IMR-90 (cell line): ENCODE data around the gene NTSR1.

ENCODE experiments used
- CEBPB ChIP-seq: IDR thresholded peaks from 2 replicates; pipeline ENCODE4 v1.6.1; 2012; ENCODE audit warnings: low read depth, low read length, improper control_type of control experiment
- CTCF ChIP-seq: conservative IDR thresholded peaks from 2 replicates; pipeline ENCODE4 v1.5.1; 2012; ENCODE audit warnings: mild to moderate bottlenecking, low read depth, low read length, improper control_type of control experiment
- FOS ChIP-seq: fragments of 150-350 bp; IDR thresholded peaks from 2 replicates; pipeline ENCODE4 v1.6.1; 2016; ENCODE audit warnings: low read depth, low read length
- MAFK ChIP-seq: IDR thresholded peaks from 2 replicates; pipeline ENCODE4 v1.6.1; 2012; ENCODE audit warnings: low read depth, low read length, improper control_type of control experiment
- MAZ ChIP-seq: IDR thresholded peaks from 2 replicates; pipeline ENCODE4 v1.6.1; 2012; ENCODE audit warnings: low read depth, mild to moderate bottlenecking, low read length, improper control_type of control experiment, moderate library complexity, borderline replicate concordance
- MXI1 ChIP-seq: IDR thresholded peaks from 2 replicates; pipeline ENCODE4 v1.6.1; 2012; ENCODE audit warnings: low read depth, mild to moderate bottlenecking, low read length, moderate library complexity, borderline replicate concordance
- POLR2A ChIP-seq: IDR thresholded peaks from 2 replicates; pipeline ENCODE4 v1.6.1; 2012; ENCODE audit warnings: mild to moderate bottlenecking, low read depth, low read length
- RAD21 ChIP-seq: IDR thresholded peaks from 2 replicates; pipeline ENCODE4 v1.6.1; 2012; ENCODE audit warnings: low read length, improper control_type of control experiment
- RFX5 ChIP-seq: IDR thresholded peaks from 2 replicates; pipeline ENCODE4 v1.8.0; 2012; ENCODE audit warnings: low read depth, mild to moderate bottlenecking, low read length, moderate library complexity
- SMC3 ChIP-seq: fragments of 150-350 bp; IDR thresholded peaks from 2 replicates; pipeline ENCODE4 v1.6.1; 2016; ENCODE audit warnings: low read depth, mild to moderate bottlenecking, antibody characterized with exemption, low read length, moderate library complexity
- USF2 ChIP-seq: fragments of 150-350 bp; IDR thresholded peaks from 2 replicates; pipeline ENCODE4 v1.6.1; 2017; ENCODE audit warnings: mild to moderate bottlenecking, antibody characterized with exemption, low read length, low read depth

- no peak for TF ChIP-seq CTCF
- no peak for TF ChIP-seq FOS
- no peak for TF ChIP-seq RAD21
- no peak for TF ChIP-seq USF2
- TF ChIP-seq POLR2A, result no peak
- no peak for TF ChIP-seq MXI1
- no peak for TF ChIP-seq RFX5
- no peak for TF ChIP-seq CEBPB
- TF ChIP-seq MAZ, result no peak
- no peak for TF ChIP-seq SMC3
- TF ChIP-seq MAFK, result no peak
These were observed 45.0 kb downstream of the NTSR1 start for GRCh38 chr20:62753626-62754025.
